ENCODE results near the gene CLEC4D.
"Not testable (repeated sequence)": the region's sequence is repeated elsewhere in the genome, so short reads cannot be mapped to it uniquely, and the experiment has no call there.

The CLEC4D gene

DNA sequence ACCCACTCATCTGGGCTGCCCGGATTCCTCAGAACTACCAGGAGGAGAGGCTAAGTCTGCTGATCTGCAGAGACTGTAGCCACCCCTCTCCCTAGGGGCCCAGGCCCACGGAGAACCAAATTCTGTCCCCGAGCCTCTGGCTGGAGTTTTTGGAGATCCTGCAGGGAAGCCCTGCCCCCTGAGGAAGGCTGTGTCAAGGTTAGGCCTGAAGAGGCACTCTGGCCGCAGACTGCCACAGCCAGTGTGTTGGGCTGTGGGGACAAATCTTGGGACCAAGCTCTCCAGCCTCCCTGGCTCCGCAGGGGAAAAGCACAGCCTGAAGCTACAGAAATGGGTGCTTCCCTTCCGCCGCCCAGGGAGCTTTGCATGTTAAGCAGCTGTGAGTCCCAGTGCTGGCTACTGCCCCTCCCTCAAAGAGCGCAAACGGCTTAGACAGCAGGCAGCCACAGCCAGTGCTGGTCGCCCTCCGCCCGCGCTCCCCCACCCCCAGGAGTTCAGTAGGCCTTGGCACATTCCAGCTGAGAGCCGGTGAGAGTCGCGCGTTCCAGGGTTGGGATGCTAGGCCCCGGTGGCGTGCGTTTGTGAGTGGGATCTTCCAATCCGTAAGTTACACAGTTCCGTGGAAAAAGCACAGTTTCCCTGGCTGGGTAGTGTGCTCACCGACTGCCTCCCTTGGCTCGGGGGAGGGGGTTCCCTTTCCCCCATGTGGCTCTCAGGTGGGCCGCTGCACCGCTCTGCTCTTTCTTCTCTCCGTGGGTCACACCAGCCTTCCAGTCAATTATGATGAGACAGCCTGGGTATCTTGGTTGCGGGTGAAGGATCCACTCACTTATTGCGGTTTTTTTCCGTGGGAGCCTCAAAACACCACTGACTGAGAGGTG is 14.2 kb downstream of the CLEC4D start:
- H3K4me3 ChIP-seq (ENCODE audit: low read depth, low read length), result no peak overlapping the region

DNA sequence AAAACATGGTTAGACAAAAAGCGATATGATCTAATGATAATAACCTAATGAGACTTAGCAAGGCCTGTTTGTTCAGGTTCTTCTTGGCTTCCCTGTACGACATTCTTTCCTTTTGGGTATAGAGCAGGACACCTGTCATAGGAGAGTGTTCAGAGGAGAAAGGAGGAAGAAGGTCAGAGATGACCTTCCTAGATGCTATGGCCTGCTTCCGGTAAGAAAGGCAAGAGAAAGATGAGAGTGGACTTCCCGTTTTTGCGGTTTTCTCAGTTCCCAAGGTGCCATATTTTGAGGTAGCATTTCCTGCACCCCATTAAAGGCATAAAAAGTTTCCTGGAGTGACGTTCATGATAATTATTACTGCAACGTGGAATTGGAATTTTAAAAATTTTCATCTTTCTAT is 18.7 kb downstream of the CLEC4D start:
- no peak overlapping the region for H3K4me3 ChIP-seq (ENCODE audit: low read depth, low read length)

DNA sequence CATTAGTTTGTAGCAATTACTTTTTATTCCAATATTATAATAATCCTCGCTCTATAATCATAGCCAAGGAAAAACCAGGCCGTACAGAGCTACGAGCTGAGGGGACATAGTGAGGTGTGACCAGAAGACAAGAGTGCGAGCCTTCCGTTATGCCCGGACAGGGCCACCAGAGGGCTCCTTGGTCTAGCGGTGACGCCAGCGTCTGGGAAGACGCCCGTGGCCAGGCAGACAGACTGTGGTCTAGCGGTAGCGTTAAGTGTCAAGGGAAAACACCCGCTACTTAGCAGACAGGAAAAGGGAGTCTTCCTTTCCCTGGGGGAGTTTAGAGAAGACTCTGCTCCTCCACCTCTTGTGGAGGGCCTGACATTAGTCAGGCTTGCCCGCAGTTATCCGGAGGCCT is 24.5 kb downstream of the CLEC4D start:
- not testable (repeated sequence) for H3K4me3 ChIP-seq (ENCODE audit: low read depth, low read length)

DNA sequence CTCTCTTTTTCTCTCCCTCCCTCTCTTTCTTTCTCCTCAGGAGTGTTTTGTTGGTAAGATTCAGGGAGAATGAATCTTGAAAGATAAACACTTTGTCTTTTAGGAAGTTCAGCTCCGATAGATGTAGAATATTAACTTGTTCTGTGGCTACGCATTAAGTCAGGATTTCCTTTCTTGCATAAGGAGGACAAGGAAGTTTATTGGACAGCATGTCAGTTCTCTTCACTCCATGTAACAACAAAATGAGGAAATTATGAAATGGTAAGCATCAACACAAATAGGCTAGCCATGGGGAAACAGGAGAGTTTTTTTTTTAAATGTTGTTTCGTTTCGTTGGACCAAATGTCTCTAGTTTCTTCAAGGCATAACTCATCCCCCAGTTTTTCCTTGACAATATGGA is 27.5 kb downstream of the CLEC4D start, which contains the start of gene CLEC4E:
Gene CLEC4E, minus strand, starts transcription at position 75 of the 400 bp plus-strand sequence. CDS start 108 bp downstream, outside the sequence.
- not testable (repeated sequence) for H3K4me3 ChIP-seq (ENCODE audit: low read depth, low read length)

DNA sequence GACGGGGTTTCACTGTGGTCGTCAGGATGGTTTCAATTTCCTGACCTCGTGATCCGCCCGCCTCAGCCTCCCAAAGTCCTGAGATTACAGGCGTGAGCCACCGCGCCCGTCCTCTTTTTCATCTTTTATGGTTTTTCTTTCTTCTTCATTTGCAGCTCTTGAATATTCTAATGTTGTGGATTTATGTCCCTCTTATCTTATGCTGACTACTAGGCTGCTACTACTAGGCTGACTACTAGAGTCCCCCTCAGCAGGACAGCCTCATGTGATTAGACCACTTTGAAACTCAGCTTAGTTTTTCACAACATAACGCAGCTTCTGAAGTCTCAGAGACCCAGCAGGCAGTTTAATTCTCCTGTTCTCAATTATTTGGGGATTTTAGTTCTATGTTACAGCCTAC is 28.3 kb downstream of the CLEC4D start:
- no peak overlapping the region for H3K4me3 ChIP-seq (ENCODE audit: low read depth, low read length)

DNA sequence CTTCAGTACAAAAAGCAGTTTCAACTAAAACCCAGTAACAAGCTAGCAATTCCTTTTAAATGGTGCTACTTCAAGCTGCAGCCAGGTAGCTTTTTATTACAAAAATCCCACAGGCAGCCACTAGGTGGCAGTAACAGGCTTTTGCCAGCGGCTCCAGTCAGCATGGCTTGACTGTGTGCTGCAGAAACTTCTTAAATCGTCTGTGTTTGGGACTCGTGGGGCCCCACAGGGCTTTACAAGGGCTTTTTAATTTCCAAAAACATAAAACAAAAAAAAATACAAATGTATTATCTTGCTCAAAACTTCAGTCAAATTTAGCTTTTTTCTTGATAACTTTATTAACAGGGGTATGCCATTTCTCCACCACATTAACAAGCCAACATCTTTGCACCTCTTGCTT is 31.0 kb downstream of the CLEC4D start:
- no peak overlapping the region for H3K4me3 ChIP-seq (ENCODE audit: low read depth, low read length)

DNA sequence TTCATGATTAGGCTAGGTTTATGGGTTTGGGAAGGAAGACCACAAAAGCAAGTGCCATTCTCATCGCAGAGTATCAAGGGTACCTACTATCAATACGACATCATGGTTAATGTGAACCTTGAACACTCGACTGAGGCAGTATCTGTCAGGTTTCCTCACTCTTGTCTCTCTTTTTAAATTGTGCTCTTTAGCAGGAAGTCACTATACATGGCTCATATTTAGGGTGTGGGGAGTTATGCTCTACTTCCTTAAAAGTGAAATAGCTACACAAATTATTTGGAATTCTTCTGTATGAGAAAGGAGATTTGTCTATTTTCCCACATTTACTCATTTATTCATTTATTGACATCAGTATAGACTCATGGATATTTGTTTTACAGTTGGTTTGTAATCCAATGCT is 33.3 kb downstream of the CLEC4D start:
- no peak overlapping the region for H3K4me3 ChIP-seq (ENCODE audit: low read depth, low read length)

DNA sequence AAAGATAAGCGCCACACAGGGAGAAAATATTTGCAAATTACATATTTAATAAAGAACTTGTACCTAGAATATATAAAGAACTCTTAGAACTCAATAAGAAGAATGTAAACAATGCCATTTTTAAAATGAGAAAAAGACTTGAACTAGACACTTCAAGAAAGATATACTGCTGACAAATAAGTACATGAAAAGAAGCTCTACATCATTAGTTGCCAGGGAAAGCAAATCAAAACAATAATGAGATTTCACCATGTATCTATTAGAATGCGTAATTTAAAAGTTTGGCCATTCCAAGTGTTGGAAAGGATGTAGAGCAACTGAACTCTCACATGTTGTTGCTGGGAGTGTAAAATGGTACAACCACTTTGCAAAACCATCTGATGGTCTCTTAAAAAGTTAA is 34.3 kb downstream of the CLEC4D start:
- no peak overlapping the region for H3K4me3 ChIP-seq (ENCODE audit: low read depth, low read length)

DNA sequence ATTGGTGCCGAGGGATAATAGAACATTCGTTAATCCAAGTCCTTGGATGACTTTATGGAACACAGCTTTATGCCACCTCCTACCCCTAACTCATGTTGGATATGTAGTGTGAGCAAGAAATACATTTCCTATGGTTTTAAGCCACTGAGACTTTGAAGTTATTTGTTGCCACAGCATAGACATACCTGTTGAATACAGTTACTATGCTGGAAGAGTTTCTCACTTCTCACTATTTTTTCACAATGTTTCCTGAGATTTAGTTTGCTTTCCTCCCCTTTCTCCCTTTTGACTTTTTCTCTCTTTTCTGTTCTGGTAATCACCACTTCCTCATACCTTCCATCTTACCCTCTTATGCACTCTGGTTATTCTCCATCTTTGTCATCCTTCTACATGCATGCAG is 34.9 kb downstream of the CLEC4D start:
- no peak overlapping the region for H3K4me3 ChIP-seq (ENCODE audit: low read depth, low read length)

DNA sequence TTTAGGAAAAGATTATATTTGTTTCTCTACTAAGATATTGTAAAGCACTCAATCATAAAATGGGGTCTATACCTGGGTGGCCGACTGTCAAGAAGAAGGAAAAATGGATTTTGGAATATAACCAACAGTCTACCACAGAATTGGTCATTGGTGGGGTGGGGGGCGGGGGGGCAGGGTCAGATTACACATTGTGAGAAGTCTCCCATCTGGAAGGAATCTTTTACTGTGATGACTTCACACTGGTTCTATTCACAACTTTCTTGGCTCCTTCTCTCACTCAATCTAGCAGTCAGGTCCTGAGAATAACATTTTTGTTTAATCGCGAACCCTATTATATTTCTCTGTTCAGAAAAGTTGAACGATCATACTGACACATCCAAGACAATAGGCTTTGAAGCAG is 36.1 kb downstream of the CLEC4D start:
- H3K4me3 ChIP-seq (ENCODE audit: low read depth, low read length), result no peak overlapping the region

DNA sequence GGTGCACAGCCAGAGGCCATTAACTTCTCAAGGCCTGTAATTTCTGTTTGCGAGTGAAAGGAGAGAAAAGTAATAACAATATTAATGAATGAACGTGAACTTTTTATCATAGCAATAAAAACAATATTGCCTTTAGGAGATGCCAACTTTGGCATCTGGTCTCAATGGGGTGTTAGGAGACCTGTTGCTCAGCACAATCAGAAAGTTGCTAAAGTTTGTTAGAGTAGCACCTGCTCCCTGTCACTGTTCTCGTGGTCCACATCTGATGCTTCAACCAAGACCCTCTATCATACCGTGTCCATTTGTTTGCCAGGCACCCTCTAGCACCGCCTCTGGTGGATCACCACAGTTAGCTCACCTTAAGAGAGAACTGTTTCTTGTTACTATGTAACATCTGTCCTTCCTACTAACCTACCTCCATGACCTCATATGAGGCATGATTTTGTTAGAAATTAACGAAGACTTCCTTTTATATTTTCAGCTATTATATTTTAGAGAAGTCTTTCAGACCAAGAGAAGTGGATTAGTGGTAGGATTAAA is 39.9 kb downstream of the CLEC4D start:
- H3K4me3 ChIP-seq (ENCODE audit: low read depth, low read length), result no peak overlapping the region

DNA sequence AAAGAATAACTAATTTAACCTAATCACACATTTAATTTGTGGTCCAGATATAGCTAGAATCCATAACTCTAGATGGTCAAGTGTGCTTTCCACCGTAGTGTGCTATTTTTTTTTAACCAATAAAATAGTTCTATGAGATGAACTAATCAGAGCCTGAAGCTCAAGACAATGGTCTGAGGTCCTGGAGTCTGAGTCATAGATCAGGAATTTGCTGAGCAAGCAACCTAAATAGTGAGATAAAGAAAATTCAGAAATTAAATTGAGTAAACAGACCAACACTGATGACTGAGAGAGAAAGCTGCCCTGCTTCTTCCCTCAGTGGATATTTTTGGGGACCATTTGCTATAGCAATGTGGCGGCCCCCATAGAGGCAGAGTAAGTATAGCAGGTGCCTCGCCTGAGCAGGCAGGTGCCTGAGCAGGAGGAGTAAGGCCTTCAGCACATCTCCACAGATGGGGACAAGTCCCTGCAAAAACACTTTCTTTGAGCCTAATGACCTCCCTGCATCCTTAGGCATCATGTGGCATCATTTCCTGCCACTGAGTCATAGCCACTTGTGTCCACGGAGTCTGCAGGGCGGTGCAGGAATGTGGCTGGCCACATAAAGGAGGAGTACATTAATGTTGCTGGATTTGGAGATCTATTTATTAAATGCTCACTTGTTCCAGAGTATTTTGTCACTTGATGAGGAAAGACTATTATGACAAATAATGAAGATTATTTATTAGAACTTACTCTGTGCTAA is 41.3 kb downstream of the CLEC4D start:
- H3K4me3 ChIP-seq (ENCODE audit: low read depth, low read length), result no peak overlapping the region

DNA sequence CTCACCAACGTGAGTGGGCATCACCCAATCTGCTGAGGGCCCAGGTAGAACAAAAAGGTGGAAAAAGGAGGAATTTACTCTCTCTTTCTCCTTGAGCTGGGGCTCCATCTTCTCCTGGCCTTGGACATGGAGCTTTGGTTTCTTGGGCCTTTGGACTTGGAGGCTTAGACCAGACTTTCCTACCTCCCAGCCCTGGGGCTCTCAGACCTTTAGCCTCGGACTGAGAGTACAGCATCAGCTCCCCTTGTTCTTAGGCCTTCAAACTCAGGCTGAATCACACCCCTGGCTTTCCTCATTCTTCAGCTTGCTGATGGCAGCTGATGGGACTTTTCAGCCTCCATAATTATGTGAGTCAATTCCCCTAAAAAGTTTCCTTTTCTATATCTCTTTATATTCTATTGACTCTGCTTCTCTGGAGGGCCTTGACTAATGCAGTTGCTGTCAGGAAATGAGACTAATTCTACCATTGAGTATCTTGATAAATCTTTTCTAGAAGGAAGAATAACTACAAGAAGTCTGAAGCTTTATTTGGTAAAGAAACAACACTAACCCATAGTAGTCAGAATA is 43.3 kb downstream of the CLEC4D start:
- H3K4me3 ChIP-seq (ENCODE audit: low read depth, low read length), result no peak overlapping the region

DNA sequence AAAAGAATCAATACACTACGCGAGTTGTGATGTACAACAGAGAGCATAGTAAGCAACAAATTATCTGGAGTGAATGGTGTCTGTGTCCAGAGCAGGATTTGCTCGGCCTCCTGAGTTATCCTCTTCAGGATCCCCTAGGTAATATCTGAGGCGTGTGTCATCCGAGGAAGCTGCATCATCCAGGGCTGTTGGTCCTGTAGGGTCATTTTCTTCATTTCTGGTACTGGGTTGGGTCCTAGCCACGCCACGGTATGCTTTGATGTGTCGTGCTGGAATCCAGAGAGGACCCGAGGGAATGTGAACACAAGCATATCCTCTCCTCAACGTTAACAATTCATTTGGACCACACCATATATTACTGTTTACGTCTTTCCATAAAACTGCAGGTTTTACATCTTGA is 46.4 kb downstream of the CLEC4D start:
- no peak overlapping the region for H3K4me3 ChIP-seq (ENCODE audit: low read depth, low read length)

DNA sequence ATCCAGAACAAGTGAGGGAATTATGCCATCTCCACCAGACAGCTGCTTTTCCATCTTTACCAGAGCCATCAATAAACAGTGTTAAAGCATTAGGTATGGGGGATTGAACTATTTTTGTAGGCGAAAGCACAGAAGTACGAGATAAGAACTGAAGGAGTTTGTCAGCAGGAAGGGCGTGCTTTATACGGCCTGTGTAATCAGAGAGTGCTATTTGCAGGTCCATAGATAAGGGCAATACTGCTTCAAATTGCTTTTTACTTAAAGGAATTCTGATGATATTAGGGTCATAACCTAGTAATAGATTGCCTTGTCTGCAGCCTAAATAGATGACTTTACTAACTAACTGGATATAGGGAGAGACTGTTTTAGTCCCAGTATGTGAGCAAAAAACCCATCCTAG is 47.7 kb downstream of the CLEC4D start:
- no peak overlapping the region for H3K4me3 ChIP-seq (ENCODE audit: low read depth, low read length)

DNA sequence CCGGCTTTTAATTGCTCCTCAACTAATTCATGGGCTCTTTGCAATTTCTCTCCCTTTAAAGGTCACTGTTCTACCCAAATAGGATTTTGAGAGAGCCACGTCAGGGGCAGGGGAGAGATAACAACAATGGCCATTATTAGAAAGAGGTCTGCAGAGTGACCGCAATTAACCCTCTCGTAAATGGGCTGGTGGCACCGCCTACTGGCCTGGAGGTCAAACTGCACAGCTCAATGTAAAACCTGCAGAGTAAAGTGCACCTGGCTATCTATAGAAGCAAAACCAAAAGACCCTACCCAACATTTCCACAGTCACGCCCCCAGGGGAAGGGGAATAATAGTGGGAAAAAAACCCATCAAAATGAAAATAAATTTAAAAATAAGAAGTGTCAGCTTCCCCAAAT is 49.0 kb downstream of the CLEC4D start:
- no peak overlapping the region for H3K4me3 ChIP-seq (ENCODE audit: low read depth, low read length)

DNA sequence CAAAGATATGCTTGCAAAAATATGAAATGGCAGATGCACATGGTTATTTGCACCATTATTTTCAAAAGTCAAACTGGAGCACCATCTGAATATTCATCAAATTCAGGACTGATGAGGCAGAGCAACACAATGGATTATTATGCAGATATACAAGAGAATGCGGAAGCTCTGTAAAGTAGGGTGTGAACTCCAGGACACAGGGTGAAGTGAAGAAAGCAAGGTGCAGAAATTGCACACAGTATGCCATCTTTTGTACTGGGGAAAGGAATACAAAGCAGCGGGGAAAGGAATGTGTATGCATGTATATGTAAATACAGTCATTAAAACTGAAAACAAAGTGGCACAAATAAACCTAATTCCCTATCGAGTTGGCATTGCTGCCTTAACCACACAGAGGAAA is 50.1 kb downstream of the CLEC4D start:
- H3K4me3 ChIP-seq (ENCODE audit: low read depth, low read length), result no peak overlapping the region

DNA sequence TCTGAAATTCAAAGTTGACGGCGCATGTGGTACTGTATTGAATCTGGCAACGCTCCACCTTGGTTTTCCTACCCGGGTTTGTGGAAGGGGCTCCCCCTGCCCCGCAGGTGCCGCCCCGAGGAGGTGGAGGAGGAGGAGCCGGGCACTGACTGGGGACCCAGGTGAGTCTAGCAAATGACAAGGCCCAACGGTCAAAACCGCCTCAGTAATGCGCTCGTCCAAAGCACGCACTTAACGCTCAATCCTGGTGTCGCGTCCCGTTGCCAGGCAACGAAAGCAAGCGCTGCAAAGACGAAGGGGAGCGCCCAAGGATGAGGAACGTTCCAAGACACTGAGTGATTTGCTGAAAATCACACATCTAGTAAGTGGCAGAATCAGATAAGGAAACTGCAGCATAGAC is 51.4 kb downstream of the CLEC4D start:
- H3K4me3 ChIP-seq (ENCODE audit: low read depth, low read length), result no peak overlapping the region

DNA sequence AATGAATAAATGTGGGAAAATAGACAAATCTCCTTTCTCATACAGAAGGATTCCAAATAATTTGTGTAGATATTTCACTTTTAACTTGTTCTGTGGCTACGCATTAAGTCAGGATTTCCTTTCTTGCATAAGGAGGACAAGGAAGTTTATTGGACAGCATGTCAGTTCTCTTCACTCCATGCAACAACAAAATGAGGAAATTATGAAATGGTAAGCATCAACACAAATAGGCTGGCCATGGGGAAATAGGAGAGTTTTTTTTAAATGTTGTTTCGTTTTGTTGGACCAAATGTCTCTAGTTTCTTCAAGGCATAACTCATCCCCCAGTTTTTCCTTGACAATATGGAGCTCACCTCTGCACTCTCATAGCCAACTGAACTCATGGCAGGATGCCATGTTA is 52.7 kb downstream of the CLEC4D start:
- not testable (repeated sequence) for H3K4me3 ChIP-seq (ENCODE audit: low read depth, low read length)

DNA sequence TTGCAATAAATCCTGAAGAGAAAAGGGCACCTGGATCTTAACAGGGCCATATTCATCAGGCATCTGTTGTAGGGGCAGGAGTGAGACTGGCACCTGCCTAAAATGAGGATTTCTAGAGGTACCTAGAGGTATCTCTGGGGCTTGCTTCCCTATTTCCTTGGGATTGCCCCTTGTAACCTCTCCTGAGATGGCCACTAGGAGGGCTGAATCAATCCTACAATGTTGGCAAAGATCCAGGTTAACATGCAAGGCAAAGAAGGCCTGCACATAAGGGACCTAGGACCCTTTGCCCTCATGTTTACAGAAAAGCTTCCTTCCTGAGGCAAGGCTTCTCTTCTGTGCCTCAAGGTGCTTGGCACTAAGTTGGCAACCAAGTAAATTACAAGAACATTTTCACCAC is 53.2 kb downstream of the CLEC4D start:
- no peak overlapping the region for H3K4me3 ChIP-seq (ENCODE audit: low read depth, low read length)
